GM12878 (cell line): ENCODE results near the gene CREBBP. TPM values are rescaled to one million over a fixed set of nuclear protein-coding genes. Genes with fewer than 3 reads are reported as not detected.

Source experiments
- ATAC-seq: fragments of 200-7000 bp; cut with Tn5 transposase; 3 replicates; pipeline ENCODE4 v1.9.1; 2020; ENCODE audit warnings: mild to moderate bottlenecking, moderate library complexity
- BruUV-seq: library from RNA; stranded (reverse); fragments of 400-500 nt; replicated peaks from 2 replicates; lab custom pipeline; 2021; lab: Mats Ljungman, UMichigan
- CTCF ChIA-PET: fragments of 300-600 bp; sonication (Branson Sonifier 250); formaldehyde crosslinking; extraction: SDS; loops from one replicate; lab custom pipeline; 2021; ENCODE audit warnings: inconsistent platforms; lab: Yijun Ruan, JAX
- POLR2A ChIA-PET: fragments of 350-600 bp; formaldehyde crosslinking; extraction: SDS; loops from one replicate; lab custom pipeline; 2021; ENCODE audit warnings: inconsistent platforms; lab: Charles Lee
- RAD21 ChIA-PET: fragments of 300-600 bp; sonication (Branson Sonifier 250); formaldehyde crosslinking; loops from one replicate; lab custom pipeline; 2023; ENCODE audit warnings: antibody characterized with exemption; ENCODE audit not compliant: unreplicated experiment; lab: Charles Lee
- SMC1A ChIA-PET: fragments of 300-600 bp; sonication (Branson Sonifier 250); formaldehyde crosslinking; loops from one replicate; lab custom pipeline; 2023; ENCODE audit not compliant: unreplicated experiment, uncharacterized antibody; lab: Charles Lee
- DNase-seq: peaks from one replicate; pipeline ENCODE4 v3.0.0-alpha.2; 2011; ENCODE audit warnings: low read depth, low spot score
- FAIRE-seq: peaks from 3 replicates; lab custom pipeline; 2011; peaks lifted over from hg19 to GRCh38; lab: Jason Lieb, UNC
- H2AFZ ChIP-seq: 2 replicates; pipeline ENCODE4 v1.6.0; 2011; ENCODE audit warnings: low read depth, low read length, control low read depth; ENCODE audit not compliant: control insufficient read depth
- H3K27ac ChIP-seq: 2 replicates; pipeline ENCODE4 v1.5.1; 2011; ENCODE audit warnings: control low read depth; ENCODE audit not compliant: control insufficient read depth, insufficient read depth
- H3K27me3 ChIP-seq, 2 experiments: replicated peaks in 1 of 2; 2 replicates each; pipeline versions ENCODE4 v1.6.0 to v1.6.1; 2011; ENCODE audit warnings: low read length in 1 of 2; ENCODE audit not compliant: control insufficient read depth in 2 of 2, insufficient read depth in 2 of 2
- H3K36me3 ChIP-seq, 2 experiments: 2 replicates each; pipeline ENCODE4 v1.5.1; 2011; ENCODE audit warnings: low read length in 1 of 2; ENCODE audit not compliant: control insufficient read depth in 2 of 2, insufficient read depth in 2 of 2
- H3K4me1 ChIP-seq: 2 replicates; pipeline ENCODE4 v1.6.1; 2011; ENCODE audit warnings: mild to moderate bottlenecking, low read length, moderate library complexity, mixed read lengths; ENCODE audit not compliant: control insufficient read depth, insufficient read depth
- H3K4me2 ChIP-seq: 2 replicates; pipeline ENCODE4 v1.6.0; 2011; ENCODE audit warnings: control low read depth; ENCODE audit not compliant: control insufficient read depth, insufficient read depth
- H3K4me3 ChIP-seq: fragments of 200-600 bp; sonication (generic); 2 replicates; pipeline ENCODE4 v1.5.1; 2016
- H3K79me2 ChIP-seq: 2 replicates; pipeline ENCODE4 v1.6.0; 2011; ENCODE audit warnings: low read length; ENCODE audit not compliant: control insufficient read depth, insufficient read depth
- H3K9ac ChIP-seq: 2 replicates; pipeline ENCODE4 v1.8.0; 2011; ENCODE audit warnings: low read length, control low read depth, mixed read lengths; ENCODE audit not compliant: control insufficient read depth, insufficient read depth
- H3K9me3 ChIP-seq: replicated peaks from 3 replicates; pipeline ENCODE4 v1.5.1; 2011; ENCODE audit warnings: mild to moderate bottlenecking, low read length; ENCODE audit not compliant: control insufficient read depth, insufficient read depth
- H4K20me1 ChIP-seq: 2 replicates; pipeline ENCODE4 v1.6.0; 2011; ENCODE audit not compliant: control insufficient read depth, insufficient read depth
- BCLAF1 ChIP-seq: fragments of 450-650 bp; IDR thresholded peaks from 2 replicates; pipeline ENCODE4 v1.6.1; 2017; ENCODE audit warnings: antibody characterized with exemption, mild to moderate bottlenecking, moderate library complexity
- FOXM1 ChIP-seq: IDR thresholded peaks from 2 replicates; pipeline ENCODE4 v1.6.1; 2012; ENCODE audit warnings: low read depth, mild to moderate bottlenecking, inconsistent platforms, low read length, moderate library complexity
- IRF4 ChIP-seq: IDR thresholded peaks from 2 replicates; pipeline ENCODE4 v1.6.1; 2011; ENCODE audit warnings: low read depth, low read length
- JUNB ChIP-seq: IDR thresholded peaks from 2 replicates; pipeline ENCODE4 v1.6.1; 2016; ENCODE audit warnings: antibody characterized with exemption, mild to moderate bottlenecking
- JUND ChIP-seq: IDR thresholded peaks from 2 replicates; pipeline ENCODE4 v1.6.1; 2012; ENCODE audit warnings: low read depth, mild to moderate bottlenecking, low read length, improper control_type of control experiment, moderate library complexity
- SMAD1 ChIP-seq: fragments of 450-650 bp; IDR thresholded peaks from 2 replicates; pipeline ENCODE4 v1.6.1; 2018; ENCODE audit warnings: mild to moderate bottlenecking, low read depth; ENCODE audit not compliant: partially characterized antibody
- TARDBP ChIP-seq: IDR thresholded peaks from 2 replicates; pipeline ENCODE4 v1.6.1; 2016; ENCODE audit warnings: borderline replicate concordance
- ZNF207 ChIP-seq: fragments of 450-650 bp; IDR thresholded peaks from 2 replicates; pipeline ENCODE4 v1.6.1; 2014; ENCODE audit warnings: antibody characterized with exemption, mild to moderate bottlenecking, borderline replicate concordance
- WGBS: methylation state at CpG from one replicate; pipeline ENCODE4 v1.1.6; 2016; ENCODE audit warnings: low lambda C conversion rate; ENCODE audit not compliant: insufficient replicate concordance, insufficient coverage; ENCODE audit errors: missing lambda C conversion rate; 5-methylcytosine and 5-hydroxymethylcytosine counted together
- in situ Hi-C: fragments of 300-500 bp; cut with MboI; formaldehyde crosslinking; loops from 9 replicates; pipeline ENCODE4 v1.14.3; 2018; ENCODE audit warnings: mixed read lengths
- intact Hi-C: fragments of 100-400 bp; cut with micrococcal nuclease; formaldehyde crosslinking; loops from one replicate; pipeline ENCODE4 v1.14.2; 2022; ENCODE audit not compliant: unreplicated experiment
- polyA plus RNA-seq, 11 experiments: library from polyadenylated mRNA; depleted of rRNA in 4 of 11; unstranded in 6 of 11; stranded (reverse) in 5 of 11; fragments of >200 nt; fragmentation: Nextera tagmentation in 4 of 11; fragmentation: Illumina TruSeq in 1 of 11; extraction: Ambion mirVana in 4 of 11; extraction: Trizol in 1 of 11; gene quantifications; 1 replicate in 1 of 11; 2 replicates in 10 of 11; pipeline versions ENCODE4 v1.2.1 to v1.2.3, GENCODE V29; 2011 to 2016; ENCODE audit warnings: inconsistent platforms in 2 of 11, missing spikeins in 2 of 11, low read depth in 1 of 11
- total RNA-seq, 4 experiments: library from RNA; depleted of rRNA in 3 of 4; stranded (reverse); fragments of >200 nt in 3 of 4; fragmentation: Illumina TruSeq in 1 of 4; extraction: Trizol in 1 of 4; gene quantifications; 2 replicates each; pipeline versions ENCODE4 v1.2.1 to v1.2.3, GENCODE V29; 2013 to 2021
- TF ChIP-seq, protein P1 (sequence below): IDR thresholded peaks from 2 replicates; pipeline ENCODE4 v1.6.1; 2011; ENCODE audit warnings: borderline replicate concordance, low read depth, mild to moderate bottlenecking, moderate library complexity, mixed read lengths, low read length; ENCODE audit not compliant: insufficient read depth; ENCODE audit errors: extremely low read length

The CREBBP gene
- total and polyA plus RNA-seq, 10 of the 15 experiments (the other 5 are each of a cell fraction or from before 2014, with no cell fraction given) = 3.4 to 32.7 (median 7.9) TPM

- TF ChIP-seq JUND (no peak), JUNB (no peak), BCLAF1 (no peak), TARDBP (no peak), FOXM1 (no peak)
Measured at GRCh38 chr16:3835089-3835602, 45.4 kb downstream of the CREBBP start (continued).

- no TSS peak for BruUV-seq
- WGBS = 81% methylated on average over 4 of the region's 4 CpGs
- in situ Hi-C loops = no loop called here
- H3K4me3 ChIP-seq = no peak overlapping the region
- H4K20me1 ChIP-seq = no peaks in the 10 kb centered on the region; the same call in 1 of the 2 replicates
- intact Hi-C loops = no loop called here
- no peak for DNase-seq
- RAD21 ChIA-PET = no interaction called here
- TF ChIP-seq ZNF207 (no peak), SMAD1 (no peak), IRF4 (no peak)
- TF ChIP-seq, protein P1, sequence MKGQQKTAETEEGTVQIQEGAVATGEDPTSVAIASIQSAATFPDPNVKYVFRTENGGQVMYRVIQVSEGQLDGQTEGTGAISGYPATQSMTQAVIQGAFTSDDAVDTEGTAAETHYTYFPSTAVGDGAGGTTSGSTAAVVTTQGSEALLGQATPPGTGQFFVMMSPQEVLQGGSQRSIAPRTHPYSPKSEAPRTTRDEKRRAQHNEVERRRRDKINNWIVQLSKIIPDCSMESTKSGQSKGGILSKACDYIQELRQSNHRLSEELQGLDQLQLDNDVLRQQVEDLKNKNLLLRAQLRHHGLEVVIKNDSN = no peak
- TF ChIP-seq, all 136 proteins: peak for 0
- H3K27me3 ChIP-seq = no peaks in the 10 kb centered on the region
- ChIA-PET SMC1A (no interaction called here), POLR2A (no interaction called here), CTCF (no interaction called here)
- ATAC-seq (no peak), FAIRE-seq (no peak)
- H3K9me3 ChIP-seq = peaks cover 14% of the 10 kb centered on the region
- peaks cover 0 to 3% of the 10 kb centered on the region in 2 experiments; a peak in 2 of 4 replicates for H3K36me3 ChIP-seq
- H2AFZ ChIP-seq = no peak overlapping the region
- H3K4me2 ChIP-seq = no peak overlapping the region
- no peaks in the 10 kb centered on the region for H3K4me1 ChIP-seq
- peaks cover 44% of the 10 kb centered on the region for H3K79me2 ChIP-seq
- H3K27ac ChIP-seq = no peak overlapping the region
- no peak overlapping the region for H3K9ac ChIP-seq
Measured at GRCh38 chr16:3832668-3833067, 47.8 kb downstream of the CREBBP start.
